ENCODE results near the gene HLCS.

The HLCS gene

GRCh38 chr21:36813052-36813451, 153.4 kb downstream of the HLCS start:
- no peak for DNase-seq (ENCODE audit: low read depth, low spot score)

- no peak for DNase-seq (ENCODE audit: low read depth, low spot score)
Observed at GRCh38 chr21:36811762-36812161, 154.7 kb downstream of the HLCS start.

- no peak for DNase-seq (ENCODE audit: low read depth, low spot score)
Observed at GRCh38 chr21:36810443-36810842, 156.0 kb downstream of the HLCS start.

GRCh38 chr21:36807422-36807928, 159.0 kb downstream of the HLCS start:
- no peak for DNase-seq (ENCODE audit: low read depth, low spot score)

- no peak for DNase-seq (ENCODE audit: low read depth, low spot score)
Observed at GRCh38 chr21:36806103-36806502, 160.4 kb downstream of the HLCS start.

- DNase-seq (ENCODE audit: low read depth, low spot score): no peak
Observed at GRCh38 chr21:36804874-36805611, 161.4 kb downstream of the HLCS start.

GRCh38 chr21:36803816-36804439, 162.5 kb downstream of the HLCS start:
- no peak for DNase-seq (ENCODE audit: low read depth, low spot score)

- DNase-seq (ENCODE audit: low read depth, low spot score): no peak
Observed at GRCh38 chr21:36803051-36803645, 163.3 kb downstream of the HLCS start.

- DNase-seq (ENCODE audit: low read depth, low spot score): no peak
Observed at GRCh38 chr21:36800734-36801133, 165.7 kb downstream of the HLCS start.

GRCh38 chr21:36799869-36800268, 166.6 kb downstream of the HLCS start:
- DNase-seq (ENCODE audit: low read depth, low spot score): no peak

- DNase-seq (ENCODE audit: low read depth, low spot score): no peak
Observed at GRCh38 chr21:36798491-36798890, 168.0 kb downstream of the HLCS start.

GRCh38 chr21:36796070-36796469, 170.4 kb downstream of the HLCS start:
- no peak for DNase-seq (ENCODE audit: low read depth, low spot score)

GRCh38 chr21:36792505-36792967, 173.9 kb downstream of the HLCS start:
- no peak for DNase-seq (ENCODE audit: low read depth, low spot score)

GRCh38 chr21:36791695-36792470, 174.6 kb downstream of the HLCS start:
- DNase-seq (ENCODE audit: low read depth, low spot score): no peak

GRCh38 chr21:36791180-36791579, 175.3 kb downstream of the HLCS start:
- no peak for DNase-seq (ENCODE audit: low read depth, low spot score)

- no peak for DNase-seq (ENCODE audit: low read depth, low spot score)
Observed at GRCh38 chr21:36790616-36791015, 175.9 kb downstream of the HLCS start.

- no peak for DNase-seq (ENCODE audit: low read depth, low spot score)
Observed at GRCh38 chr21:36788120-36788638, 178.3 kb downstream of the HLCS start.

- no peak for DNase-seq (ENCODE audit: low read depth, low spot score)
Observed at GRCh38 chr21:36786186-36786585, 180.3 kb downstream of the HLCS start.

GRCh38 chr21:36785615-36786014, 180.9 kb downstream of the HLCS start:
- DNase-seq (ENCODE audit: low read depth, low spot score): no peak

- no peak for DNase-seq (ENCODE audit: low read depth, low spot score)
Observed at GRCh38 chr21:36784947-36785346, 181.5 kb downstream of the HLCS start.

GRCh38 chr21:36783612-36784374, 182.7 kb downstream of the HLCS start:
- no peak for DNase-seq (ENCODE audit: low read depth, low spot score)

Measured in brain pericyte (primary cell).